Measurements from ENCODE around the gene SRP54.
"Not testable (repeated sequence)": the region's sequence is repeated elsewhere in the genome, so short reads cannot be mapped to it uniquely, and the experiment has no call there.

SRP54 gene

DNA sequence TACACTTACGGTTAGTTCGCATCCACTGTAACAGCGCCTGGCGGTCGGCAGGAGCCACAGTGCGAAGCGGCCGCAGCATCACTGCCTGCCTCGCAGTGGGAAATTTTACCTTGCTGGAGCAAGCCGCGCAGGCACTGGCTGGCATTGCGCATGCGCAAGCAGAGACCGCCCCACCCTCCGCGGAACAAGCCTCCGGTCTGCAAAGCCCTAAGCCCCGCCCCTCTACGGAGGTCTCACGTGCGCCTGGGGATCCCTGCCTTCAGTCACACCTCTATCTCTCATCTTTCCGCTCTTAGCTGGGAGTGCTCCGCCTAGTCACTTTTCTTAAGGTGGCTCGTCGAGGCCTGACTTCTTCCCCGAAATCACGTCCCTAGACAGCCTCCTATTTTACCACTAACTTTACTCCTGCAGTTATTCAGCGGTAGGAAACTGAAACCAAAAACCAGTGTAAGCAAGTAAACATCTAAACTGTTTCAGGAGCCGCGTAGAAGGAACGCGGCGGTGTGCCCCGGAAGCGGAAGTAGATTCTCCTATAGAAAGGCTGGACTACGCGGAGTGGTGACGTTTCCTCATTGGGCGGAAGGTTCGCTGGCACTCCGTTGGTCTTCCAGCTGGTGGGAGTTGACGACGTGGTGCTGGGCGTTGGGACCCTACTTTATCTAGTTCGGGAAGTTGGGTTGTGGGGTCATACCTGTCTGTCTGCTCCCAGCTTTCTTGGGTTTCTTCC is at the start of gene SRP54:
Gene SRP54, plus strand, starts transcription at position 572 of the 727 bp plus-strand sequence. CDS start 13,718 bp downstream, outside the sequence.
- Mint-ChIP-seq H3K36me3 (peaks cover 7% of the 10 kb centered on the region), H3K9me3 (ENCODE audit: low read depth) (no peaks in the 10 kb centered on the region), H3K4me1 (ENCODE audit: low read depth) (peaks cover 12% of the 10 kb centered on the region), H3K4me3 (no peak within 1 kb of the TSS), H3K27ac (no peak within 1 kb of the TSS), H3K27me3 (no peaks in the 10 kb centered on the region)

DNA sequence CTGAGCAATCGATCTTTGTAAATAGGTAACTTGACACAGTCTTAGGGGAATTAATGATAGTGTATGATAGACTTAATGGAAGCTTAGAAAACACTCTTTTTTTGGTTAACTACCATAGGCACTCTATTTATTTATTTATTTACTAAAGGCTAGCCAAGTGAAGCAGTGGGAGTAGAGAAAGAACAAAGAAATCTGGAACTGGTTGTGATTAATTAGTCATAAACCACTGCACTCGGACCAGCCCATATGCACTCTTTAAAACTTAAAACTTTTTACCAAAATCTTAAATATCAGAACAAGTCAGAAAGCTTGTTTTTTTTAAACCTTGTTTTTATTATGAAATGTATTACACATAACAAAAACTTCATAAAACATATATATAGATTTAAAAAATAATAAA is 49.5 kb upstream of the SRP54 start:
- Mint-ChIP-seq H3K36me3 (peaks cover 3% of the 10 kb centered on the region), H3K27ac (peak overlapping the region; percentile 83), H3K4me3 (no peak overlapping the region), H3K4me1 (ENCODE audit: low read depth) (peaks cover 47% of the 10 kb centered on the region), H3K9me3 (ENCODE audit: low read depth) (no peaks in the 10 kb centered on the region), H3K27me3 (no peaks in the 10 kb centered on the region)

DNA sequence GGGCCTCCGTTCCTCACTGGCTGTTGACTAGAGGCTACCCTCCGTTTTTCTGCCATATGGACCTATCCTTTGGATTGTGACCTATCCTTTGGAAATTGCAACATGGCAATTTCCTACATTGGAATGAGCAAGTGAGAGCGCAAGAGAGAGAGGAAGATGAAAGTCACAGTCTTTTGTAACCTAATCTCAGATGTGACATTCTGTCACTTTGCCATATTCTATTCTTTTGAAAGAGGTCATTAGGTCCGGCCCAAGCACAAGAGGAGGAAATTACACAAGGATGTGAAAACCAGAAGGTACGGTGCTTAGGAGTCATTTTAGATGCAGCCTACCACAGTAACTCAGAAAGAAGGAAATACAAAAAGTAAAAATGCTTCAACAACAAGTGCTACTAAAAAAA is 47.3 kb upstream of the SRP54 start:
- H3K9me3 Mint-ChIP-seq (ENCODE audit: low read depth): no peaks in the 10 kb centered on the region
- H3K36me3 Mint-ChIP-seq: peaks cover 6% of the 10 kb centered on the region
- no peaks in the 10 kb centered on the region for H3K27me3 Mint-ChIP-seq
- H3K4me1 Mint-ChIP-seq (ENCODE audit: low read depth): peaks cover 31% of the 10 kb centered on the region
- H3K4me3 Mint-ChIP-seq: no peak overlapping the region
- peak overlapping the region; percentile 82 for H3K27ac Mint-ChIP-seq

DNA sequence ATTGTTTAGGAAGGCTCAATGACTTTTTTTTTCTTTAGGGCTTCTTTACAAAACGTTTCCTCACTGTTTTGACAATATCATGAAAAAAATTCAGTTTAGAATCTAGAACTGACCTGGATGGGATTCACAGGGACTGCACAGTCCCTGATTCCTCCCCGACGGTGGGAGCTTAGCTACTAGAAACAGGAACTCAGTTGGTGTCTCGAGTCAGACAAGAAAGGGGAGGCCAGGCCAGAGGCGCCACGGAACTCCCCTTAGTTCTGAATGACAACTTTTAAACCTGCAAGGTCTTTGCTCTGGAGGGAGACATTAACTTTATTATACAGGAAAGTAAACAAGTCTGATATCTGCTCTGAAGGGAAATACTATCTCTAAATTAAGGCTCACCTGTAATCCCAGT is 45.4 kb upstream of the SRP54 start:
- Mint-ChIP-seq H3K9me3 (ENCODE audit: low read depth) (peaks cover 3% of the 10 kb centered on the region), H3K4me3 (no peak overlapping the region), H3K27me3 (no peaks in the 10 kb centered on the region), H3K27ac (peak overlapping the region; percentile 14), H3K4me1 (ENCODE audit: low read depth) (peaks cover 19% of the 10 kb centered on the region), H3K36me3 (peaks cover 12% of the 10 kb centered on the region)

DNA sequence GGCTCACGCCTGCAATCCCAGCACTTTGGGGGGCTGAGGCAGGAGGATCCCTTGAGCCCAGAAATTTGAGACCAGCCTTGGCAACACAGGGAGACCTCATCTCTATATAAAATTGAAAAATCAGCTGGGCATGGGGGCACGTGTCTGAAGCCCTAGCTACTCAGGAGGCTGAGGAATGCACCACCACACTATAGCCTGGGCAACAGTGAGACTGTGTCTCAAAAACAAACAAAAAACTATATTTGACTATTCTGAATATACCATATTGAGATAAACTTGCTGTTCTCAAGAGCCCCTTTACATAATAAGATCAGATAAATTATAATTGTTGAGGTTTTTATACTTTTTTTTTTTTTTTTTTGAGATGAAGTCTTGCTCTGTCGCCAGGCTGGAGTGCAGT is 44.9 kb upstream of the SRP54 start:
- peak overlapping the region; percentile 14 for H3K27ac Mint-ChIP-seq

DNA sequence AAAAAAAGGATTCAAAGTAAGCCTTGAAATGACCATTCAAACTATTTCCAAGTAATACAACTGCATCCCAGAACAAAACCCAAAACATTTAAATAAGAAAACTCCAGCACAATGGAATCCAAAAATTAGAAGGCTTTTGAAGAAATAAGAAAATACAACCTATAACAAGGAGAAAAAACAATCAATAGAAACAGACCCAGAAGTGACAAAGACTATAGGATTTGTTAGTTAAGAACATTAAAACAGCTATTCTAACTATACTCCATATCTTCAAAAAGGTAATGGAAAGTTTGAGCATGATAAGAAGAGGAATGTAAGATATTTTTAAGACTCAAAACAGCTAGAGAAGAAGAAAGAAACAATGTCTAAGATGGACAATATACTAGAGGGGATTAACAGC is 39.3 kb upstream of the SRP54 start:
- Mint-ChIP-seq H3K27ac (no peak overlapping the region), H3K27me3 (no peaks in the 10 kb centered on the region), H3K4me3 (no peak overlapping the region), H3K36me3 (peaks cover 23% of the 10 kb centered on the region), H3K9me3 (ENCODE audit: low read depth) (peaks cover 14% of the 10 kb centered on the region), H3K4me1 (ENCODE audit: low read depth) (peaks cover 2% of the 10 kb centered on the region)

More for the DNA sequence above, 44.9 kb upstream of the SRP54 start:
- Mint-ChIP-seq H3K4me1 (ENCODE audit: low read depth) (peaks cover 19% of the 10 kb centered on the region), H3K36me3 (peaks cover 12% of the 10 kb centered on the region), H3K27me3 (no peaks in the 10 kb centered on the region), H3K4me3 (no peak overlapping the region), H3K9me3 (ENCODE audit: low read depth) (peaks cover 3% of the 10 kb centered on the region)

DNA sequence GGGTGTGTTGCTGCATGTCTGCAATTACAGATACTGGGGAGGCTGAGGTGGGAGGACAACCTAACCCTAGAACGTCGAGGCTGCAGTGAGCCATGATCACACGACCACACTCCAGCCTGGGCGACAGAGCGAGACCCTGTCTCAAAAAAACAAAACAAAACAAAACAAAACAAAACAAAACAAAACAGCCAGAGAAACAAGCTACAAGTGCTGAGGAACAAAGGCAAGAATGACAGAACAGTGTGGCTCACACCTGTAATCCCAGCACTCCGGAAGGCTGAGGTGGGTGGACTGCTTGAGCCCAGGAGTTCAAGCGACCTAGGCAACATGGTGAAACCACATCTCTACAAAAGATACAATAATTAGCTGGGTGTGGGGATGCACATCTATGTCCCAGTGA is 38.0 kb upstream of the SRP54 start:
- Mint-ChIP-seq H3K9me3 (ENCODE audit: low read depth) (peaks cover 14% of the 10 kb centered on the region), H3K4me1 (ENCODE audit: low read depth) (peaks cover 2% of the 10 kb centered on the region), H3K27me3 (no peaks in the 10 kb centered on the region), H3K27ac (no peak overlapping the region), H3K4me3 (no peak overlapping the region), H3K36me3 (peaks cover 21% of the 10 kb centered on the region)

DNA sequence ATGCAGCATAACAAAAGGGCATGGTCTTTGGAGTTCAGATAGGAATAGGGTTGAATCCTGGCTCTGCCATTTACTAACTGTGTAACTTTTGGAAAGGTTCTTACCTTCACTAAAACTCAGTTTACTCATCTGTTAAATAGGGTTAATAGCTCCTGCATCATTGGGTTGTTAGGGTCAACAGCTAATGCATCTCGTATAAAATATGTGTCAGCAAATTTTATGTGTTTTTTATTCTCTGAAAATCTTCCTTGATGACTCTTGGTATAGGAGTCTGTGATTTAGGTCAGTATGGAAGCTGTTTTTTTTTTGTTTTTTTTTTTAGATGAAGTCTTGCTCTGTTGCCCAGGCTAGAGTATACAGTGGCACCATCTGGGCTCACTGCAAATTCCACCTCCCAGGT is 36.1 kb upstream of the SRP54 start:
- Mint-ChIP-seq H3K4me1 (ENCODE audit: low read depth) (peaks cover 2% of the 10 kb centered on the region), H3K9me3 (ENCODE audit: low read depth) (peaks cover 14% of the 10 kb centered on the region), H3K27ac (no peak overlapping the region), H3K36me3 (peaks cover 26% of the 10 kb centered on the region), H3K4me3 (no peak overlapping the region), H3K27me3 (no peaks in the 10 kb centered on the region)

DNA sequence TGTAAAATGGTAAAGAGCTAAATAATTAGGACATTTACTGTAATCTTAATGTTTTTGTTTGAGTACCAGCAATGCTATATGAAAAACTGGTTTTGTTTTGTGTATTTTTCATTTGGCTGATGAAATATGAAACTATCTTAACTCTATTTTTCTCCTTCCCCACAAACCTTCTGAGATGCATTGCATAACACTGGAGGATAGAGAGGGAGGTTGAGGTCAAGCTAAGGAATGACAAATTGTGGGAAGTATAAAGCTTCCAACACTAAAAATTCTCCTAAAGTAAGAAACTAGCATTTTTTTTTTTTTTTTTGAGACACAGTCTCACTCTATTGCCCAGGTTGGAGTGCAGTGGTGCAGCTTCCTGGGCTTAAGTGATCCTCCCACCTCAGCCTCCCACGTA is 31.5 kb upstream of the SRP54 start:
- H3K4me1 Mint-ChIP-seq (ENCODE audit: low read depth): no peaks in the 10 kb centered on the region
- peaks cover 9% of the 10 kb centered on the region for H3K36me3 Mint-ChIP-seq
- no peaks in the 10 kb centered on the region for H3K27me3 Mint-ChIP-seq
- no peak overlapping the region for H3K4me3 Mint-ChIP-seq
- no peak overlapping the region for H3K27ac Mint-ChIP-seq
- no peaks in the 10 kb centered on the region for H3K9me3 Mint-ChIP-seq (ENCODE audit: low read depth)

DNA sequence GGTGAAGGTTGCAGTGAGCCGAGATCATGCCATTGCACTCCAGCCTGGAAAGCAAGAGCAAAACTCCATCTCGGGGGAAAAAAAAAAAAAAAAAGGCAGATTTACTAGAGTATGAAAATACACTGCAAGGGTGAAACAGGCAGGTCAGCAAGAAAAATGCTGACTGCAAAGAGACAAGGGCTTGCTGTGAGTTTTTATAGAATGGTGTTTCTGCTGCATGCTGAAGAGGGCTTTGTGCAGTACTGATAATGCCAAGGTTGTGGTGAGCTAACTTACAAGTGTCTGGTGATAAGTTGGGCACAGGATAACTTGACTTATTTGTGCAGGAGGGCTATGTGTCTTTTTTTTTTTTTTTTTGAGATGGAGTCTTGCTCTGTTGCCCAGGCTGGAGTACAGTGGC is 25.9 kb upstream of the SRP54 start:
- H3K36me3 Mint-ChIP-seq: peaks cover 12% of the 10 kb centered on the region
- no peaks in the 10 kb centered on the region for H3K27me3 Mint-ChIP-seq
- H3K4me3 Mint-ChIP-seq: no peak overlapping the region
- H3K9me3 Mint-ChIP-seq (ENCODE audit: low read depth): no peaks in the 10 kb centered on the region
- no peaks in the 10 kb centered on the region for H3K4me1 Mint-ChIP-seq (ENCODE audit: low read depth)
- H3K27ac Mint-ChIP-seq: no peak overlapping the region

DNA sequence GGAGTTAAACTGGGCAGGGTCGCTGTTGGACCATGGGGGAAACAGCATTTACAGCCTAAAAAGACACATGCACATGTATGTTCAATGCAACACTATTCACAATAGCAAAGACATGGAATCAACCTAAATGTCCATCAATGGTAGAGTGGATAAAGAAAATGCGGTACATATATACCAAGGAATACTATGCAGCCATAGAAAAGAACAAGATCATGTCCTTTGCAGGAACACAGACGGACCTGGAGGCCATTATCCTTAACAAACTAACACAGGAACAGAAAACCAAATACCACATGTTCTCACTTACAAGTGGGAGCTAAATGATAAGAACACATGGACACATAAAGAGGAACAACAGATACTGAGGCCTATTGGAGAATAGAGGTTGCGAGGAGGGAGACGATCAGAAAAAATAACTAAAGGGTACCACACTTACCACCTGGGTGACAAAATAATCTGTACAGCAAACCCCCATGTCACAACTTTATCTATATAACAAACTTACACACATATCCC is 25.0 kb upstream of the SRP54 start:
- no peak overlapping the region for H3K4me3 Mint-ChIP-seq
- no peaks in the 10 kb centered on the region for H3K27me3 Mint-ChIP-seq
- peaks cover 10% of the 10 kb centered on the region for H3K36me3 Mint-ChIP-seq
- H3K4me1 Mint-ChIP-seq (ENCODE audit: low read depth): no peaks in the 10 kb centered on the region
- H3K27ac Mint-ChIP-seq: peak overlapping the region; percentile 52
- H3K9me3 Mint-ChIP-seq (ENCODE audit: low read depth): no peaks in the 10 kb centered on the region

DNA sequence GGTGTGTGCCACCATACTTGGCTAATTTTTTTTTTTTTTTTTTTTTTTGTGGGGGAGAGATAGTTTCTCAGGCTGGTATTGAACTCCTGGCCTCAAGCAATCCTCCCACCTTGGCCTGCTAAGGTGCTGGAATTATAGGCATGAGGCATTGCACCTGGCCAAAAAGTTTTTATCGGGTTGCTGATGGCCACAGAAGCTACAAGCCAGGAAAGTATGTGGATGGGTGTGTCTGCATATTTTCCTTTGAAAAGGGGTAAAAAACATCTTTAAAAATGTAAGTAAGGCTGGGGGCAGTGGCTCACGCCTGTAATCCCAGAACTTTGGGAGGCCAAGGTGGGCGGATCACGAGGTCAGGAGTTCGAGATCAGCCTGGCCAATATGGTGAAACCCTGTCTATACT is 20.7 kb upstream of the SRP54 start:
- H3K4me1 Mint-ChIP-seq (ENCODE audit: low read depth): peaks cover 11% of the 10 kb centered on the region
- peaks cover 12% of the 10 kb centered on the region for H3K36me3 Mint-ChIP-seq
- not testable (repeated sequence) for H3K4me3 Mint-ChIP-seq; H3K27me3 Mint-ChIP-seq; H3K27ac Mint-ChIP-seq; H3K9me3 Mint-ChIP-seq (ENCODE audit: low read depth)

DNA sequence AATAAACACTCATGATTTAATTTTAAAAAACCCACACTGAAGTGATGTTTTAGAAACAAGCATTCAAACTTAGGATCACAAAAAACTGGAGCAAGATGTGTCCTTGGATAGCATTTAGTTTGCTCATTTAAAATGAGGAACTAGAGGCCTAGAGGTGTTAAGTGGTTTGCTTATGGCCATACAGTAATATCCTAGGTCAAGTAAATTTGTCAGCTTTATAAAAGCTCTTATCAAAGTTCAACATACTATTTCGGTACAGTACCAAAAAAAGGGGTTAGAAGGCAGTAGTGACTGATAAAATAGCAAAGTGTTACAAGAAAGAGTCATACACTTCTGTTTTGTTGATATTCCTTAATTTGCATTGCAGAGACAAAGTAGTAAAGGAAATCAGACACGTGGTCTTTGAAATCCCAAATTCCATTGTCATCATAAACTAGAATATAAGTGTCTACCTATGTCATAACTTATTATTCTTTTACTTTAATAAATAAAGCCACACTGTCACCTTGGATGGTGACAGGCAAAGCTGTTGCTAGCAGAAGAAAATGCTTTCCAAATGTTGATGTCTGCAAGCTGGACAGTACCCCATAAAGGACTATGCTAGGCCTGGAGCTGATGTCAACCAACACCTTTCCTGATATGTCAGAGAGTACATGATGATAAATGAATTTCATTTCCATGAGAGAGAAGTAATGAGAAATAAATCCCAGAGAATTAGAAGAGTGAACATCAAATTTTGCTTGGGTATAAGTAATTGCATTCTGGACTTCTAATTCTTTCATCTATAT is 17.6 kb upstream of the SRP54 start:
- H3K4me1 Mint-ChIP-seq (ENCODE audit: low read depth): peaks cover 17% of the 10 kb centered on the region
- H3K27me3 Mint-ChIP-seq: no peaks in the 10 kb centered on the region
- no peak overlapping the region for H3K27ac Mint-ChIP-seq
- H3K36me3 Mint-ChIP-seq: peaks cover 12% of the 10 kb centered on the region
- no peak overlapping the region for H3K4me3 Mint-ChIP-seq
- H3K9me3 Mint-ChIP-seq (ENCODE audit: low read depth): no peaks in the 10 kb centered on the region

DNA sequence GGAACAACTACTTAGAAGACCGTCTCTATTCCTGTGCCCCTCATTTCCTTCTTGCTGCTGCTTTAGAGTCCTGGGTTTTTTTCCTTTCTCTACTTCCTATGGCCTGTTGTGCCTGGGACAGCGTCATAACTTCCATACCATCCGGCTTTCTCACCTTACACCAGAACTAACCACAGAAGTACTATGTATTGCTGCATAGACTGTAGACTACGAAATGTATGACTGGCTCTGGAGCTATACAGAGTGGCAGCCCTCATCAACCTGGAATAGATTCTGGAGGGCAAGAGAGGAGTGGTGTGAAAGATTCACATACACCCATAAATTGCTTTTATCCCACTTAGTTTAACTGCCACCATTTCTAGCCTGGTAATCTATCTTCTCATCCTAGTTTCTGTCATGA is 16.9 kb upstream of the SRP54 start:
- Mint-ChIP-seq H3K9me3 (ENCODE audit: low read depth) (no peaks in the 10 kb centered on the region), H3K27ac (peak overlapping the region; percentile 62), H3K4me1 (ENCODE audit: low read depth) (peaks cover 17% of the 10 kb centered on the region), H3K4me3 (no peak overlapping the region), H3K27me3 (no peaks in the 10 kb centered on the region), H3K36me3 (peaks cover 9% of the 10 kb centered on the region)

DNA sequence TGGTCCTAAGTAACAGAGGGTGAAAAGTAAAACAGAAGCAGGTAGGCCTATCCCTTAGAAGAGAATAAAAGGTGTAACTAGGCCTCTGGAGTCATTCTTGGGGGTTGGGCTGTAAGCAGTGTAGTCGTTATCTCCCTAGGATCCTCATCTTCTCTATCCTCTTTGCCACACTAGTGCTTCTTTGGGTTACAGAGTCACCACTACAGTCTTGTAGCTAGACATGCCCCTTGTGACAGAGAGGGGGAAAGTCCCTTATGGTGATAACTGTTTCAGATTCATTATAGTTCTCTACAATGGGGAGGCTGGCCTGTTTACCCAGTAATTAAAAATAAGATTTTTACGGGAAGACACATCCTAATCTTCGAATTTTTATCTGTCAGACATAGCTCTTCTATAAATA is 16.4 kb upstream of the SRP54 start:
- Mint-ChIP-seq H3K27me3 (no peaks in the 10 kb centered on the region), H3K27ac (peak overlapping the region; percentile 62), H3K4me1 (ENCODE audit: low read depth) (peaks cover 17% of the 10 kb centered on the region), H3K4me3 (no peak overlapping the region), H3K36me3 (peaks cover 9% of the 10 kb centered on the region), H3K9me3 (ENCODE audit: low read depth) (no peaks in the 10 kb centered on the region)

Data from activated naive CD8-positive, alpha-beta T cell (primary cell).